Right atrium auricular region (tissue), 2 donors: ENCODE measurements around the gene USP31. TPM values are rescaled to one million over a fixed set of nuclear protein-coding genes. Genes with fewer than 3 reads are reported as not detected.
A peak's percentile ranks its signal among the peaks of the same experiment; 100 is the strongest.

ENCODE experiments used
- DNase-seq: peaks from one replicate; pipeline ENCODE4 v3.0.0-alpha.2; 2019; ENCODE audit warnings: low spot score
- H3K27ac ChIP-seq, 2 donors: fragments of 200-600 bp; sonication (generic); 1 replicate in 1 of 2; 2 replicates in 1 of 2; pipeline ENCODE4 v1.5.1; 2016 to 2019
- H3K27me3 ChIP-seq, 2 donors: fragments of 200-600 bp; sonication (generic); one replicate each; pipeline versions ENCODE4 v1.5.1 to v1.6.0; 2017 to 2019
- H3K36me3 ChIP-seq: fragments of 200-600 bp; sonication (generic); one replicate; pipeline ENCODE4 v1.5.1; 2016
- H3K4me1 ChIP-seq, 2 donors: fragments of 200-600 bp; sonication (generic); one replicate each; pipeline versions ENCODE4 v1.5.1 to v1.6.0; 2017 to 2019
- H3K4me3 ChIP-seq, 2 donors: fragments of 200-600 bp; sonication (generic); 1 replicate in 1 of 2; 2 replicates in 1 of 2; pipeline ENCODE4 v1.5.1; 2017 to 2019; ENCODE audit warnings: mild to moderate bottlenecking in 1 of 2, moderate library complexity in 1 of 2
- H3K9me3 ChIP-seq, 2 donors: fragments of 200-600 bp; sonication (generic); one replicate each; pipeline ENCODE4 v1.5.1; 2019
- CTCF ChIP-seq, 2 donors: fragments of 200-600 bp; sonication (generic); IDR thresholded peaks; one replicate each; pipeline ENCODE4 v1.5.1; 2019; ENCODE audit warnings: antibody characterized with exemption in 2 of 2
- total RNA-seq, 2 donors: library from RNA; depleted of rRNA; stranded (reverse); fragments of >200 nt; gene quantifications; one replicate each; pipeline ENCODE4 v1.1.0, GENCODE V29; 2016

USP31 gene
- total RNA-seq, 2 donors from 2014 or later = 19.7 to 29.0 TPM

GRCh38 chr16:23060458-23061320 lies 88.6 kb downstream of the USP31 start:
- peak; percentile 76 for DNase-seq
- Histone ChIP-seq H3K36me3 (no peaks in the 10 kb centered on the region), H3K9me3 (no peaks in the 10 kb centered on the region), H3K4me1 (no peaks in the 10 kb centered on the region), H3K27ac (no peak overlapping the region), H3K4me3 (no peak overlapping the region), H3K27me3 (no peaks in the 10 kb centered on the region)
- TF ChIP-seq CTCF (IDR thresholded peaks at IDR 0.05) = peak; percentile 68 to 88

DNA sequence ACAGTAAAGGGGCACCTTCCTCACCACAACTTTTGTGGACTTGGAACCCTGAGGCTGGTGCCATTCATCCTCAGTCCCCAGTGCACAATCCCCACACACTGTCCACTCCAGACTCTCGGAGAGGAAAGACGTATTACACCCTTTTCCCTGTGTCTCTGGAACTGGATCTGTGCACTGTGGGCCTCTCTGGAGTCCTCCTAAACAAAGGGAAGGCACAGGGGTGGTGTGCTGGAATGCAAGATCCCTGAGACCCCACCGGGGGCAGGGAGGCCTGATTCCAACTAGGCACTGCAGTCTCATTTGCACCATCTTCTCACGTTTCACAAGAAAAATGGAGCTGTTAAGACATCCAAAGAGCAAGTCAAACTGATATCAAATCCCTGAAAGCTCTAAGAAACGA lies 89.8 kb downstream of the USP31 start:
- Histone ChIP-seq H3K36me3 (no peaks in the 10 kb centered on the region), H3K27ac (no peak overlapping the region), H3K9me3 (no peaks in the 10 kb centered on the region), H3K4me3 (no peak overlapping the region), H3K4me1 (no peaks in the 10 kb centered on the region), H3K27me3 (no peaks in the 10 kb centered on the region)
- TF ChIP-seq CTCF (IDR thresholded peaks at IDR 0.05) = no peak
- DNase-seq = no peak

- DNase-seq = no peak
- Histone ChIP-seq H3K27me3 (no peaks in the 10 kb centered on the region), H3K36me3 (no peaks in the 10 kb centered on the region), H3K27ac (no peak overlapping the region), H3K9me3 (no peaks in the 10 kb centered on the region), H3K4me3 (no peak overlapping the region), H3K4me1 (no peaks in the 10 kb centered on the region)
- TF ChIP-seq CTCF (IDR thresholded peaks at IDR 0.05) = no peak
Observed at GRCh38 chr16:23058576-23058975, 90.7 kb downstream of the USP31 start.

DNA sequence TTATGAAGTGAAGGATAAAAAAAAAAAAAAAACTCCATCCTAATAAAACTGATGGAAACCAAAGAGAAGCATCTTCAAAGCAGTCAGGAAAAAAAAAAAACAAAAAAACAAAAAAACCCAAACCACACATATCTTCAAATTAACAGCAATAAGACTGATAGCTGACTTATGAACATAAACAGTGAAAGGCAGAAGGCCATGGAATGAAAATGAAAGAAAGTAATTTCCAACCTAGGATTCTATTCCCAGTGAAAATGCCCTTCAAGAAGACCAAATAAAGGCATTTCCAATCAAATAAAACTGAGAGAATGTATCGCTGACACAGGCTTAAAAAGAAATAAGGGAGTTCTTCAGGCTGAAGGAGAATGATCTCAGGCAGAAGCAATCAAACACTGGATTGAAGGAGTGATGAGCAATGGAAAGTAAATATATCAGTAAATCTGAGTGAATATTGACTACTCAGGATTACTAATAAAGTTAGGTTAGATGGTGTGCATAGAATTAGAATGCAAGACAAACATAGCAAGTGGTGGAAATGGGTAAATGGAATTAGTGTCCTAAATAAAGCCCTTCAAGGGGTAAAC lies 92.1 kb downstream of the USP31 start:
- no peak overlapping the region for H3K27ac ChIP-seq
- no peak overlapping the region for H3K4me3 ChIP-seq
- TF ChIP-seq CTCF (IDR thresholded peaks at IDR 0.05) = no peak
- H3K27me3 ChIP-seq = no peaks in the 10 kb centered on the region
- no peaks in the 10 kb centered on the region for H3K9me3 ChIP-seq
- no peaks in the 10 kb centered on the region for H3K36me3 ChIP-seq
- no peak for DNase-seq
- no peaks in the 10 kb centered on the region for H3K4me1 ChIP-seq

DNA sequence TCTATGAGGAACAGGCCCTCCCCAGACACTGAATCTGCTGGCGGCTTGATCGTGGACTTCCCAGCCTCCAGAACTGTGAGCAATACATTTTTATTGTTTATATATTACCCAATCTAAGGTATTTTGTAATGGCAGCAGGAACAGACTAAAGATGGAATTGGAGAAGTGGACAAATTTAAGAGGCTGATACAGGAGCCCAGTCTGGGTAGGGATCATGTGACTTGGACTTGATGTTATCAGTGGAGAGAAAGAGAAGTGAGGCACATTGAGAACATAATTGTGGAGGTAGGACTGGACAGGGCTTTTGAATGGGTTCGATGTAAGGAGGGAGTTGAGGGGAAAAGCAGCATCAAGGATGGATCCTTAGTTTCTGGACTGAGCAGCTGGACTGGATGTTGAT lies 93.8 kb downstream of the USP31 start:
- H3K9me3 ChIP-seq = no peaks in the 10 kb centered on the region
- no peak overlapping the region for H3K27ac ChIP-seq
- TF ChIP-seq CTCF (IDR thresholded peaks at IDR 0.05) = no peak
- no peak overlapping the region for H3K4me3 ChIP-seq
- no peak for DNase-seq
- H3K27me3 ChIP-seq = no peaks in the 10 kb centered on the region
- H3K4me1 ChIP-seq = no peaks in the 10 kb centered on the region
- no peaks in the 10 kb centered on the region for H3K36me3 ChIP-seq
